Measurements from ENCODE around the gene STK11. TPM values are rescaled to one million over a fixed set of nuclear protein-coding genes. Genes with fewer than 3 reads are reported as not detected.

STK11 gene
- total and polyA plus RNA-seq, 4 donors: 30.1 to 59.5 (median 49.1) TPM

GRCh38 chr19:1169411-1169791 lies 36.2 kb upstream of the STK11 start:
- H3K9me3 ChIP-seq (ENCODE audit: control insufficient read depth, low read length): no peaks in the 10 kb centered on the region
- H3K4me1 ChIP-seq (ENCODE audit: control insufficient read depth in 1 of 2, insufficient read depth in 2 of 2, low read length in 2 of 2): no peaks in the 10 kb centered on the region
- no peak for ATAC-seq (ENCODE audit: low FRiP score)
- H3K27ac ChIP-seq (ENCODE audit: low read depth in 1 of 2, low read length in 2 of 2): no peak overlapping the region
- 74 to 81% methylated on average over 10 of the region's 10 CpGs for WGBS, 2 donors
- H3K4me3 ChIP-seq (ENCODE audit: low read length in 2 of 2): no peak overlapping the region
- no peaks in the 10 kb centered on the region for H3K36me3 ChIP-seq (ENCODE audit: control insufficient read depth in 1 of 2, insufficient read depth in 2 of 2, low read length in 1 of 2)
- intact Hi-C loops (cut with DNase I): no loop called here
- H3K27me3 ChIP-seq (ENCODE audit: control insufficient read depth in 1 of 2, insufficient read depth in 2 of 2, low read length in 1 of 2): no peaks in the 10 kb centered on the region
- DNase-seq: no peak

- 87 to 88% methylated on average over 52 of the region's 52 CpGs for WGBS, 2 donors
- H3K4me1 ChIP-seq (ENCODE audit: control insufficient read depth in 1 of 2, insufficient read depth in 2 of 2, low read length in 2 of 2): no peaks in the 10 kb centered on the region
- intact Hi-C loops (cut with DNase I): loop anchor here (5.0 kb wide), 2 partner anchors 38 to 58 kb away; no protein-coding TSS in a partner anchor
- H3K9me3 ChIP-seq (ENCODE audit: control insufficient read depth, low read length): no peaks in the 10 kb centered on the region
- no peak for ATAC-seq (ENCODE audit: low FRiP score)
- no peak overlapping the region for H3K27ac ChIP-seq (ENCODE audit: low read depth in 1 of 2, low read length in 2 of 2)
- H3K4me3 ChIP-seq (ENCODE audit: low read length in 2 of 2): no peak overlapping the region
- peak in 1 of 2 donors; percentile 77 for DNase-seq
- no peaks in the 10 kb centered on the region for H3K36me3 ChIP-seq (ENCODE audit: control insufficient read depth in 1 of 2, insufficient read depth in 2 of 2, low read length in 1 of 2)
- H3K27me3 ChIP-seq (ENCODE audit: control insufficient read depth in 1 of 2, insufficient read depth in 2 of 2, low read length in 1 of 2): no peaks in the 10 kb centered on the region
Measured at GRCh38 chr19:1169921-1170885, 35.4 kb upstream of the STK11 start.

GRCh38 chr19:1170938-1171754 lies 34.4 kb upstream of the STK11 start:
- no peaks in the 10 kb centered on the region for H3K4me1 ChIP-seq (ENCODE audit: control insufficient read depth in 1 of 2, insufficient read depth in 2 of 2, low read length in 2 of 2)
- DNase-seq (no peak), ATAC-seq (ENCODE audit: low FRiP score) (no peak)
- no peaks in the 10 kb centered on the region for H3K36me3 ChIP-seq (ENCODE audit: control insufficient read depth in 1 of 2, insufficient read depth in 2 of 2, low read length in 1 of 2)
- no peak overlapping the region for H3K27ac ChIP-seq (ENCODE audit: low read depth in 1 of 2, low read length in 2 of 2)
- no peaks in the 10 kb centered on the region for H3K9me3 ChIP-seq (ENCODE audit: control insufficient read depth, low read length)
- no peaks in the 10 kb centered on the region for H3K27me3 ChIP-seq (ENCODE audit: control insufficient read depth in 1 of 2, insufficient read depth in 2 of 2, low read length in 1 of 2)
- intact Hi-C loops (cut with DNase I): loop anchor here (5.0 kb wide), 2 partner anchors 39 to 59 kb away; no protein-coding TSS in a partner anchor
- WGBS, 2 donors: 88 to 89% methylated on average over 38 of the region's 38 CpGs
- H3K4me3 ChIP-seq (ENCODE audit: low read length in 2 of 2): no peak overlapping the region

GRCh38 chr19:1171755-1172352 lies 33.7 kb upstream of the STK11 start:
- H3K4me1 ChIP-seq (ENCODE audit: control insufficient read depth in 1 of 2, insufficient read depth in 2 of 2, low read length in 2 of 2): no peaks in the 10 kb centered on the region
- no peaks in the 10 kb centered on the region for H3K36me3 ChIP-seq (ENCODE audit: control insufficient read depth in 1 of 2, insufficient read depth in 2 of 2, low read length in 1 of 2)
- no peaks in the 10 kb centered on the region for H3K9me3 ChIP-seq (ENCODE audit: control insufficient read depth, low read length)
- ATAC-seq (ENCODE audit: low FRiP score) (no peak), DNase-seq (no peak)
- no peak overlapping the region for H3K4me3 ChIP-seq (ENCODE audit: low read length in 2 of 2)
- no peaks in the 10 kb centered on the region for H3K27me3 ChIP-seq (ENCODE audit: control insufficient read depth in 1 of 2, insufficient read depth in 2 of 2, low read length in 1 of 2)
- intact Hi-C loops (cut with DNase I): loop anchor here (5.0 kb wide), 2 partner anchors 40 to 60 kb away; no protein-coding TSS in a partner anchor
- WGBS, 2 donors: 55 to 59% methylated on average over 15 of the region's 15 CpGs
- H3K27ac ChIP-seq (ENCODE audit: low read depth in 1 of 2, low read length in 2 of 2): peak overlapping the region in 1 of 2 donors; percentile 11

GRCh38 chr19:1172353-1173158 lies 33.0 kb upstream of the STK11 start:
- H3K4me1 ChIP-seq (ENCODE audit: control insufficient read depth in 1 of 2, insufficient read depth in 2 of 2, low read length in 2 of 2): no peaks in the 10 kb centered on the region
- peak; percentile 70 for ATAC-seq (ENCODE audit: low FRiP score)

GRCh38 chr19:1173159-1173844 lies 32.3 kb upstream of the STK11 start:
- WGBS, 2 donors: 1 to 2% methylated on average over 47 of the region's 47 CpGs
- Histone ChIP-seq H3K27me3 (ENCODE audit: control insufficient read depth in 1 of 2, insufficient read depth in 2 of 2, low read length in 1 of 2) (no peaks in the 10 kb centered on the region), H3K4me3 (ENCODE audit: low read length in 2 of 2) (peak overlapping the region; percentile 84 to 86), H3K36me3 (ENCODE audit: control insufficient read depth in 1 of 2, insufficient read depth in 2 of 2, low read length in 1 of 2) (no peaks in the 10 kb centered on the region), H3K9me3 (ENCODE audit: control insufficient read depth, low read length) (no peaks in the 10 kb centered on the region), H3K4me1 (ENCODE audit: control insufficient read depth in 1 of 2, insufficient read depth in 2 of 2, low read length in 2 of 2) (no peaks in the 10 kb centered on the region), H3K27ac (ENCODE audit: low read depth in 1 of 2, low read length in 2 of 2) (peak overlapping the region in 1 of 2 donors; percentile 34)
- intact Hi-C loops (cut with DNase I): loop anchor here (5.0 kb wide), 2 partner anchors 41 to 61 kb away; no protein-coding TSS in a partner anchor
- DNase-seq: peak in 1 of 2 donors; percentile 83
- peak; percentile 1 for ATAC-seq (ENCODE audit: low FRiP score)

More at GRCh38 chr19:1172353-1173158, 33.0 kb upstream of the STK11 start:
- intact Hi-C loops (cut with DNase I): loop anchor here (5.0 kb wide), 2 partner anchors 40 to 60 kb away; no protein-coding TSS in a partner anchor
- no peaks in the 10 kb centered on the region for H3K9me3 ChIP-seq (ENCODE audit: control insufficient read depth, low read length)
- peak overlapping the region in 1 of 2 donors; percentile 34 for H3K27ac ChIP-seq (ENCODE audit: low read depth in 1 of 2, low read length in 2 of 2)
- DNase-seq: peak; percentile 81 to 87
- no peaks in the 10 kb centered on the region for H3K27me3 ChIP-seq (ENCODE audit: control insufficient read depth in 1 of 2, insufficient read depth in 2 of 2, low read length in 1 of 2)
- 12 to 14% methylated on average over 34 to 36 of the region's 36 CpGs for WGBS, 2 donors
- no peaks in the 10 kb centered on the region for H3K36me3 ChIP-seq (ENCODE audit: control insufficient read depth in 1 of 2, insufficient read depth in 2 of 2, low read length in 1 of 2)
- peak overlapping the region in 1 of 2 donors; percentile 84 for H3K4me3 ChIP-seq (ENCODE audit: low read length in 2 of 2)

Measured in aorta (tissue), 5 donors.